HG03175 (cell line): ENCODE data around the gene AGBL5.
A peak's percentile ranks its signal among the peaks of the same experiment; 100 is the strongest.

Source experiments
- ATAC-seq: cut with Tn5 transposase; IDR thresholded peaks from one replicate; pipeline ENCODE4 v1.9.1; 2021; ENCODE audit warnings: mild to moderate bottlenecking, moderate library complexity; ENCODE audit not compliant: unreplicated experiment

The AGBL5 gene

GRCh38 chr2:27050996-27051901, at the start of gene AGBL5:
AGBL5 (plus strand) TSS chr2:27051668; CDS start chr2:27052959, 1,291 bp downstream.
- peak; percentile 73 for ATAC-seq

GRCh38 chr2:27001950-27002349, 49.5 kb upstream of the AGBL5 start:
- no peak for ATAC-seq

- no peak for ATAC-seq
These were observed 48.5 kb upstream of the AGBL5 start for GRCh38 chr2:27003007-27003406.

- ATAC-seq: no peak
These were observed 47.6 kb upstream of the AGBL5 start for GRCh38 chr2:27003857-27004256.

GRCh38 chr2:27006602-27007415, 44.7 kb upstream of the AGBL5 start:
- ATAC-seq: no peak

GRCh38 chr2:27007416-27008374, 43.8 kb upstream of the AGBL5 start:
- no peak for ATAC-seq

- no peak for ATAC-seq
These were observed 42.8 kb upstream of the AGBL5 start for GRCh38 chr2:27008678-27009077.

- ATAC-seq: no peak
These were observed 42.4 kb upstream of the AGBL5 start for GRCh38 chr2:27009083-27009482.

- ATAC-seq: no peak
These were observed 41.8 kb upstream of the AGBL5 start for GRCh38 chr2:27009716-27010115.

- ATAC-seq: no peak
These were observed 41.3 kb upstream of the AGBL5 start for GRCh38 chr2:27010139-27010538.

GRCh38 chr2:27013738-27014137, 37.7 kb upstream of the AGBL5 start:
- no peak for ATAC-seq

GRCh38 chr2:27014771-27015433, 36.6 kb upstream of the AGBL5 start:
- ATAC-seq: no peak

GRCh38 chr2:27016801-27017325, 34.6 kb upstream of the AGBL5 start:
- ATAC-seq: no peak

GRCh38 chr2:27018142-27018541, 33.3 kb upstream of the AGBL5 start:
- ATAC-seq: no peak

GRCh38 chr2:27019459-27019858, 32.0 kb upstream of the AGBL5 start:
- ATAC-seq: no peak

- ATAC-seq: no peak
These were observed 31.3 kb upstream of the AGBL5 start for GRCh38 chr2:27019931-27020855.

- ATAC-seq: no peak
These were observed 30.0 kb upstream of the AGBL5 start for GRCh38 chr2:27021253-27022049.

GRCh38 chr2:27023740-27024139, 27.7 kb upstream of the AGBL5 start:
- no peak for ATAC-seq
